Body of pancreas (tissue), 4 donors: ENCODE data around the gene TP53INP2.

Experiments used
- CTCF ChIP-seq, 7 experiments: fragments of 450-650 bp in 4 of 7; fragments of 200-600 bp in 3 of 7; sonication (generic) in 3 of 7; IDR thresholded peaks; one replicate each; pipeline ENCODE4 v1.5.1; 2016 to 2019; ENCODE audit warnings: antibody characterized with exemption in 7 of 7
- POLR2A ChIP-seq, 3 donors: fragments of 450-650 bp; IDR thresholded peaks; one replicate each; pipeline ENCODE4 v1.6.1; 2016; ENCODE audit warnings: antibody characterized with exemption in 3 of 3, mild to moderate bottlenecking in 2 of 3

GRCh38 chr20:34751453-34751852 lies 47.3 kb downstream of the TP53INP2 start:
- no peak for TF ChIP-seq CTCF (IDR thresholded peaks at IDR 0.05)
- TF ChIP-seq POLR2A (IDR thresholded peaks at IDR 0.05) = no peak
